ENCODE results near the gene RPL22. TPM values are rescaled to one million over a fixed set of nuclear protein-coding genes. Genes with fewer than 3 reads are reported as not detected.

RPL22 gene
- total and polyA plus RNA-seq, 2 of the 4 experiments (the other 2 are of a cell fraction), result 26.2 to 131 TPM

DNA sequence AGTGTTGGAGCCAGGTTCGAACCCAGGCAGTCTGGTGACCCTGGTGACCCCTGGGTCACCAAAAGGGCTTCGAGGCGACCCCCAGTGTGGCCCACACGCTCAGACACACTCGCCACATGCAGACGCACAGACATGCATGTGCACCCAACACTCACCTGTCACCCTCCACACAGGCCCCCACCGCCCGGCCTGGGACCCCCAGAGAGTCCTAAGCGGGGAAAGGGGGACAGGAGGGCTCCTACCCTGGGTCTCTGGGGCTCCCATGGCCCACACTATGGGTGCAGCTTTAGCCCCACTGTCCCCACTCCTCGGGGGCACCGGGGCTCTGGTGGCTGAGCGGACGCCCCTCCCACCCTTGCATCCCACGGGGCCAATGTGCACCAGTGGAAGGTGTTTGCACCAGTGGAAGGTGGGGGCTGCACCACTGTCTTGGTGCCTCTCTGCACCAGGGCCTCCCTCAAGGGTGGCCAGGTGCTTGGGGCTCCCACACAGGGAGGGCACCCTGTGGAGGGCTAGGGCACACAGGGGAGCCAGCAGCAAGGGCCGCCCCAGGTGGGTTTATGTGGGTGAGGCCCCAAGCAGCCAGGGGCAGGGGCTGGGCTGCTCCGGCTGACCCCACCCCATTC is 29.2 kb downstream of the RPL22 start:
- H2BK20ac ChIP-seq (ENCODE audit: low read depth, low read length), result no peak overlapping the region
- H3K18ac ChIP-seq (ENCODE audit: low read depth, low read length), result no peak overlapping the region
- H3K4ac ChIP-seq (ENCODE audit: low read depth, low read length), result no peak overlapping the region
- H2BK5ac ChIP-seq (ENCODE audit: low read depth, low read length, poor library complexity, severe bottlenecking), result no peak overlapping the region
- no peak overlapping the region for H3K27ac ChIP-seq (ENCODE audit: insufficient read depth, low read length)
- H4K20me1 ChIP-seq (ENCODE audit: insufficient read depth, low read length), result no peaks in the 10 kb centered on the region
- POLR2A ChIA-PET (ENCODE audit: unreplicated experiment), result no interaction called here
- H2AFZ ChIP-seq (replicated peaks; ENCODE audit: low read length, poor library complexity), result no peak overlapping the region
- no peak overlapping the region for H4K5ac ChIP-seq (ENCODE audit: low read depth, low read length)
- H2BK15ac ChIP-seq (ENCODE audit: low read depth, low read length), result no peak overlapping the region
- H2BK120ac ChIP-seq (ENCODE audit: low read depth, low read length), result no peak overlapping the region
- H3K56ac ChIP-seq (ENCODE audit: extremely low read depth, insufficient read depth, low read length), result no peak overlapping the region
- H2AK9ac ChIP-seq (replicated peaks; ENCODE audit: low read depth, low read length, poor library complexity), result no peak overlapping the region
- no peak overlapping the region for H3K9ac ChIP-seq (ENCODE audit: low read depth, low read length)
- no peaks in the 10 kb centered on the region for H3K4me1 ChIP-seq (ENCODE audit: control insufficient read depth, insufficient read depth, low read length)
- TF ChIP-seq MAZ (IDR thresholded peaks at IDR 0.05; ENCODE audit: borderline replicate concordance, low read depth, low read length), result no peak
- no peak for TF ChIP-seq RAD21 (IDR thresholded peaks at IDR 0.05; ENCODE audit: low read length)
- no peak for TF ChIP-seq CTCF (conservative IDR thresholded peaks at IDR 0.05; ENCODE audit: low read depth, low read length)
- no peak for TF ChIP-seq CEBPB (IDR thresholded peaks at IDR 0.05; ENCODE audit: low read depth, low read length)
- TF ChIP-seq RCOR1 (IDR thresholded peaks at IDR 0.05; ENCODE audit: insufficient replicate concordance, low read length), result no peak
- TF ChIP-seq RFX5 (IDR thresholded peaks at IDR 0.05; ENCODE audit: low read depth, low read length), result no peak
- no peak for TF ChIP-seq NFE2L2 (IDR thresholded peaks at IDR 0.05; ENCODE audit: low read depth, low read length)
- TF ChIP-seq FOS (IDR thresholded peaks at IDR 0.05; ENCODE audit: low read depth, low read length), result no peak
- TF ChIP-seq, protein P1, sequence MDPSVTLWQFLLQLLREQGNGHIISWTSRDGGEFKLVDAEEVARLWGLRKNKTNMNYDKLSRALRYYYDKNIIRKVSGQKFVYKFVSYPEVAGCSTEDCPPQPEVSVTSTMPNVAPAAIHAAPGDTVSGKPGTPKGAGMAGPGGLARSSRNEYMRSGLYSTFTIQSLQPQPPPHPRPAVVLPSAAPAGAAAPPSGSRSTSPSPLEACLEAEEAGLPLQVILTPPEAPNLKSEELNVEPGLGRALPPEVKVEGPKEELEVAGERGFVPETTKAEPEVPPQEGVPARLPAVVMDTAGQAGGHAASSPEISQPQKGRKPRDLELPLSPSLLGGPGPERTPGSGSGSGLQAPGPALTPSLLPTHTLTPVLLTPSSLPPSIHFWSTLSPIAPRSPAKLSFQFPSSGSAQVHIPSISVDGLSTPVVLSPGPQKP (IDR thresholded peaks at IDR 0.05; ENCODE audit: borderline replicate concordance, low read depth, low read length), result no peak
- no peak for TF ChIP-seq MAFK (IDR thresholded peaks at IDR 0.05; ENCODE audit: low read depth, low read length)
- TF ChIP-seq POLR2A (IDR thresholded peaks at IDR 0.05; ENCODE audit: low read depth, low read length), result no peak
- TF ChIP-seq CHD1 (IDR thresholded peaks at IDR 0.05; ENCODE audit: low read depth, low read length), result no peak
- no peak for TF ChIP-seq BHLHE40 (IDR thresholded peaks at IDR 0.05; ENCODE audit: low read depth, low read length)
- TF ChIP-seq MXI1 (IDR thresholded peaks at IDR 0.05; ENCODE audit: borderline replicate concordance, low read depth, low read length), result no peak
- no peak for TF ChIP-seq USF2 (IDR thresholded peaks at IDR 0.05; ENCODE audit: low read depth, low read length)
- WGBS, 2 experiments (ENCODE audit: extremely low coverage in 2 of 2, insufficient read length in 1 of 2), result 30% methylated on average over 5 of the region's 16 CpGs; no CpG with 5 or more reads in 1 of the 2 experiments
- intact Hi-C loops (cut with micrococcal nuclease), result loop anchor here (2.0 to 5.0 kb wide), 2 partner anchors 61 to 118 kb away; no protein-coding TSS in a partner anchor
- ATAC-seq (ENCODE audit: low read depth), result no peak
- no peak overlapping the region for H3K14ac ChIP-seq (replicated peaks; ENCODE audit: low read depth, low read length)
- H3K23ac ChIP-seq (ENCODE audit: low read depth, low read length), result no peak overlapping the region
- no peak for DNase-seq
- H3K27me3 ChIP-seq (ENCODE audit: control insufficient read depth, insufficient read depth, low read length), result peaks cover 32% of the 10 kb centered on the region; the same call in 1 of the 2 replicates
- no peaks in the 10 kb centered on the region for H3K36me3 ChIP-seq (ENCODE audit: control insufficient read depth, insufficient read depth, low read length)
- in situ Hi-C loops (cut with MboI; ENCODE audit: low sequenced_read_pairs), result no loop called here
- H3K9me3 ChIP-seq (ENCODE audit: control insufficient read depth, insufficient read depth, low read length), result no peaks in the 10 kb centered on the region; the same call in 1 of the 2 replicates
- dilution Hi-C loops (cut with HindIII; ENCODE audit: low sequenced_read_pairs, unreplicated experiment), result no loop called here
- H4K91ac ChIP-seq (ENCODE audit: insufficient read depth, low read depth, low read length), result no peak overlapping the region
- H3K4me3 ChIP-seq (ENCODE audit: insufficient read depth, low read depth, low read length), result no peak overlapping the region
- H2AK5ac ChIP-seq (ENCODE audit: low read depth, low read length), result no peak overlapping the region
- H3K9me1 ChIP-seq (ENCODE audit: insufficient read depth, low read length), result no peaks in the 10 kb centered on the region
- H4K8ac ChIP-seq (ENCODE audit: low read depth in 2 of 2, low read length in 2 of 2), result no peak overlapping the region
- CTCF ChIA-PET, result no interaction called here
- H3K4me2 ChIP-seq (ENCODE audit: low read depth, low read length), result no peak overlapping the region
- H3K79me1 ChIP-seq (ENCODE audit: low read depth in 1 of 2, low read length in 2 of 2), result no peaks in the 10 kb centered on the region
- BruUV-seq (replicated peaks), result no TSS peak

Data from IMR-90 (cell line).